ENCODE measurements around the gene TAAR6. TPM values are rescaled to one million over a fixed set of nuclear protein-coding genes. Genes with fewer than 3 reads are reported as not detected.
"Not testable (repeated sequence)": the region's sequence is repeated elsewhere in the genome, so short reads cannot be mapped to it uniquely, and the experiment has no call there.

TAAR6 gene
- total RNA-seq, 2 experiments from 2014 or later = not detected

- H3K4me1 Mint-ChIP-seq = no peaks in the 10 kb centered on the region
- H3K36me3 Mint-ChIP-seq = no peaks in the 10 kb centered on the region
- H3K27me3 Mint-ChIP-seq = peaks cover 25% of the 10 kb centered on the region
- H3K27ac Mint-ChIP-seq = no peak overlapping the region
- H3K4me3 Mint-ChIP-seq = no peak overlapping the region
- no peak for DNase-seq
- H3K9me3 Mint-ChIP-seq = no peaks in the 10 kb centered on the region
Observed at GRCh38 chr6:132566404-132566803, 3.7 kb upstream of the TAAR6 start.

GRCh38 chr6:132567566-132567965 lies 2.6 kb upstream of the TAAR6 start:
- Mint-ChIP-seq H3K27ac (no peak overlapping the region), H3K36me3 (no peaks in the 10 kb centered on the region), H3K9me3 (no peaks in the 10 kb centered on the region), H3K4me1 (no peaks in the 10 kb centered on the region), H3K4me3 (no peak overlapping the region), H3K27me3 (peaks cover 30% of the 10 kb centered on the region)
- no peak for DNase-seq

- Mint-ChIP-seq H3K27me3 (peaks cover 37% of the 10 kb centered on the region), H3K4me3 (no peak overlapping the region), H3K27ac (no peak overlapping the region), H3K36me3 (no peaks in the 10 kb centered on the region), H3K4me1 (no peaks in the 10 kb centered on the region), H3K9me3 (no peaks in the 10 kb centered on the region)
- no peak for DNase-seq
Observed at GRCh38 chr6:132568611-132569010, 1.5 kb upstream of the TAAR6 start.

GRCh38 chr6:132569170-132569569 lies 952 bp upstream of the TAAR6 start:
- DNase-seq = no peak
- Mint-ChIP-seq H3K36me3 (no peaks in the 10 kb centered on the region), H3K9me3 (no peaks in the 10 kb centered on the region), H3K4me1 (no peaks in the 10 kb centered on the region), H3K27ac (no peak overlapping the region), H3K27me3 (peaks cover 34% of the 10 kb centered on the region), H3K4me3 (no peak overlapping the region)

GRCh38 chr6:132571774-132572173 lies 1.7 kb downstream of the TAAR6 start:
- H3K36me3 Mint-ChIP-seq = no peaks in the 10 kb centered on the region
- H3K9me3 Mint-ChIP-seq = no peaks in the 10 kb centered on the region
- no peak for DNase-seq
- H3K27ac Mint-ChIP-seq = no peak overlapping the region
- H3K27me3 Mint-ChIP-seq = peaks cover 30% of the 10 kb centered on the region
- no peaks in the 10 kb centered on the region for H3K4me1 Mint-ChIP-seq
- H3K4me3 Mint-ChIP-seq = no peak overlapping the region

GRCh38 chr6:132584698-132585097 lies 14.6 kb downstream of the TAAR6 start:
- DNase-seq = no peak
- Mint-ChIP-seq H3K27me3 (peaks cover 22% of the 10 kb centered on the region), H3K4me3 (no peak overlapping the region), H3K9me3 (no peaks in the 10 kb centered on the region), H3K27ac (no peak overlapping the region), H3K4me1 (no peaks in the 10 kb centered on the region), H3K36me3 (no peaks in the 10 kb centered on the region)

- H3K4me1 Mint-ChIP-seq = no peaks in the 10 kb centered on the region
- no peak for DNase-seq
- no peaks in the 10 kb centered on the region for H3K36me3 Mint-ChIP-seq
- no peaks in the 10 kb centered on the region for H3K9me3 Mint-ChIP-seq
- no peak overlapping the region for H3K4me3 Mint-ChIP-seq
- no peak overlapping the region for H3K27ac Mint-ChIP-seq
- H3K27me3 Mint-ChIP-seq = peaks cover 17% of the 10 kb centered on the region
Observed at GRCh38 chr6:132587424-132587823, 17.3 kb downstream of the TAAR6 start.

- Mint-ChIP-seq H3K4me3 (no peak within 1 kb of the TSS), H3K27ac (no peak within 1 kb of the TSS), H3K36me3 (no peaks in the 10 kb centered on the region), H3K9me3 (no peaks in the 10 kb centered on the region), H3K27me3 (peaks cover 13% of the 10 kb centered on the region), H3K4me1 (no peaks in the 10 kb centered on the region)
- no peak for DNase-seq
Observed at GRCh38 chr6:132589454-132589853, 19.3 kb downstream of the TAAR6 start, which contains the start of gene TAAR5. Gene TAAR5 (minus strand): TSS chr6:132589741. CDS start chr6:132589686, 55 bp downstream.

GRCh38 chr6:132590362-132590761 lies 20.2 kb downstream of the TAAR6 start:
- Mint-ChIP-seq H3K4me1 (no peaks in the 10 kb centered on the region), H3K9me3 (no peaks in the 10 kb centered on the region), H3K27ac (no peak overlapping the region), H3K27me3 (peaks cover 13% of the 10 kb centered on the region), H3K4me3 (no peak overlapping the region), H3K36me3 (no peaks in the 10 kb centered on the region)
- no peak for DNase-seq

GRCh38 chr6:132592855-132593254 lies 22.7 kb downstream of the TAAR6 start:
- Mint-ChIP-seq H3K4me3 (no peak overlapping the region), H3K27ac (no peak overlapping the region), H3K36me3 (no peaks in the 10 kb centered on the region), H3K4me1 (no peaks in the 10 kb centered on the region), H3K9me3 (no peaks in the 10 kb centered on the region), H3K27me3 (peaks cover 11% of the 10 kb centered on the region)
- DNase-seq = no peak

- no peak for DNase-seq
- no peaks in the 10 kb centered on the region for H3K36me3 Mint-ChIP-seq
- no peaks in the 10 kb centered on the region for H3K4me1 Mint-ChIP-seq
- H3K27me3 Mint-ChIP-seq = peaks cover 12% of the 10 kb centered on the region
- H3K27ac Mint-ChIP-seq = no peak overlapping the region
- no peak overlapping the region for H3K4me3 Mint-ChIP-seq
- H3K9me3 Mint-ChIP-seq = no peaks in the 10 kb centered on the region
Observed at GRCh38 chr6:132596201-132596600, 26.1 kb downstream of the TAAR6 start.

GRCh38 chr6:132598473-132598872 lies 28.4 kb downstream of the TAAR6 start:
- no peak overlapping the region for H3K4me3 Mint-ChIP-seq
- no peak for DNase-seq
- no peaks in the 10 kb centered on the region for H3K36me3 Mint-ChIP-seq
- H3K9me3 Mint-ChIP-seq = no peaks in the 10 kb centered on the region
- peaks cover 21% of the 10 kb centered on the region for H3K27me3 Mint-ChIP-seq
- no peak overlapping the region for H3K27ac Mint-ChIP-seq
- H3K4me1 Mint-ChIP-seq = no peaks in the 10 kb centered on the region

- not testable (repeated sequence) for H3K4me3 Mint-ChIP-seq, H3K9me3 Mint-ChIP-seq, DNase-seq, H3K36me3 Mint-ChIP-seq, H3K27ac Mint-ChIP-seq, H3K4me1 Mint-ChIP-seq
- peaks cover 24% of the 10 kb centered on the region for H3K27me3 Mint-ChIP-seq
Observed at GRCh38 chr6:132600900-132601299, 30.8 kb downstream of the TAAR6 start.

- peaks cover 22% of the 10 kb centered on the region for H3K27me3 Mint-ChIP-seq
- DNase-seq = no peak
- no peaks in the 10 kb centered on the region for H3K36me3 Mint-ChIP-seq
- no peaks in the 10 kb centered on the region for H3K9me3 Mint-ChIP-seq
- no peaks in the 10 kb centered on the region for H3K4me1 Mint-ChIP-seq
- no peak overlapping the region for H3K4me3 Mint-ChIP-seq
- H3K27ac Mint-ChIP-seq = no peak overlapping the region
Observed at GRCh38 chr6:132604635-132605152, 34.6 kb downstream of the TAAR6 start.

- no peaks in the 10 kb centered on the region for H3K4me1 Mint-ChIP-seq
- H3K4me3 Mint-ChIP-seq = no peak overlapping the region
- H3K36me3 Mint-ChIP-seq = no peaks in the 10 kb centered on the region
- DNase-seq = no peak
- no peak overlapping the region for H3K27ac Mint-ChIP-seq
- no peaks in the 10 kb centered on the region for H3K9me3 Mint-ChIP-seq
- peaks cover 11% of the 10 kb centered on the region for H3K27me3 Mint-ChIP-seq
Observed at GRCh38 chr6:132607544-132608233, 37.6 kb downstream of the TAAR6 start.

- Mint-ChIP-seq H3K36me3 (no peaks in the 10 kb centered on the region), H3K9me3 (no peaks in the 10 kb centered on the region), H3K27me3 (peaks cover 9% of the 10 kb centered on the region), H3K27ac (no peak overlapping the region), H3K4me1 (no peaks in the 10 kb centered on the region), H3K4me3 (no peak overlapping the region)
- DNase-seq = no peak
Observed at GRCh38 chr6:132611616-132612015, 41.5 kb downstream of the TAAR6 start.
